HG02970 (cell line): ENCODE data around the gene ABCF2.

Experiments used
- ATAC-seq: cut with Tn5 transposase; IDR thresholded peaks from one replicate; pipeline ENCODE4 v1.9.1; 2021; ENCODE audit warnings: mild to moderate bottlenecking, moderate library complexity, moderate number of reproducible peaks; ENCODE audit not compliant: unreplicated experiment, low FRiP score

Gene ABCF2

DNA sequence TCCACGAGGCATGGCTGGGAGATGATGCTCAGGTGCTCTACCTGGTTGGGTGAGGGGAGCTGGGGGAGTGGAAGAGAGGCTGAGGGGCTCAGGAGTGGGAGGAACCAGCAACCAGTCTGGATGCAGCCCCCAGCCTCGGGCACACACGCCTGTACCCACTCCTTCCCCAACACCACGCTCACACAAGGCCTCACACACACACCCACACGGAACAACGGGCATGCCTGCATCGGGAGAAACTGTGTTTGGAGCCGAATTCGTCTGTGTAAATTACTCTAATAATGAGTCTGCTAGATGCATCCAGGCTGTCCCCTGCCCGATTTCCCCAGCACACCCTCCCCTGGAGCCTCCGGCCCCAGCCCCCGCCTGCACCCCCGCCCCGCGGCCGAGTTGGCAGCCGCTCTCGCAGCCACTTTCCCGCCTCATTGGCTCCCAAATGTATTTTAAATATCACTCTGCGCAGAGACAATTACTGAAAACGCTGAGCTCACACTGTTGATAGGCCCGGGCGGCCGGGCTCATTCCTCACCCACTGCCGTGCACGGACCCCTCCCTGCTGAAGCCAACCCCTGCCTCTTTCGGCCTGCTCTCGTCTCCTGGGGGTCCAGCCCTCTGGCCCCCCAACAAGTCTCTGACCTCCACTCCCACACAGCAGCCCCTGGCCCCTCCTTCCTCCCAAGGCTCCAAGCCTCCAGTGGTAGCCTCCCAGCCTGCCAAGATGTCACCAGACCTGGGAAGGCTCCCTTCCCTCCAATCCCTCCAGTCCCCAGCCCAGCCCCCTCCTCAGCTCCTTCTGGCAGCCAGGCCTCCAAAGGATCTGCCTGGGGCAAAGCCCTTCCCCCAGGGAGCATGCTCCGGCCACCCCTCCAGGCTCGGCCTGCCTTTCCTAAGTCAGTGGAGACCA is 27.8 kb downstream of the ABCF2 start:
- no peak for ATAC-seq

GRCh38 chr7:151197932-151198331 is 29.1 kb downstream of the ABCF2 start:
- ATAC-seq, result no peak

GRCh38 chr7:151195616-151196450 is 31.2 kb downstream of the ABCF2 start:
- ATAC-seq, result no peak

GRCh38 chr7:151194188-151194587 is 32.8 kb downstream of the ABCF2 start:
- no peak for ATAC-seq

- no peak for ATAC-seq
These were observed 33.6 kb downstream of the ABCF2 start for GRCh38 chr7:151193203-151193978.

DNA sequence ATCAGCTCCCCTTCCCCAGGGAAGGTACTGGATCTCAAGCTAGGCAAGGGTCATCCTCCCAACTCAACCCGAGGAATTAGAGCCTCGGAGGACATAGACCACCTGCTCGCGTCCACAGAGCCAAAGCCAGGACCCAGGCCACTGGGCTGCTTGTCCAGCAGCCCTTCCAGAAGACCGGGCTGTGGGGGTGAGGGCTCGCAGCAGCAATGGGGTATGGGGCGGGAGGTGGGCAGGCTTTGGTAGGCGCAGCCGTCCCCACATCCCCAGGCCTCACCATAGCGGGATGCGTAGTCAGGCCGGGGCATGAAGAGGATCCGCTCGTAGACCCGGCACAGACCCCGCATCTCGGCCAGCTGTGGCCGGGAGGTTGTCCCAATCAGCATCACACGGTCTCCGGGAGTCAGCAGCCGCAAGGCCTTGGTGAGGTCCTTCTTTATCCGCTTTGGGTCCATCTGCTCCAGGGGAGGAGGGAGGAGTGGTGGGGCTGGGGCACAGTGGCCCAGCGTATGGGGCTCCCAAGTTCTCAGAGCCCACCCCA is 34.9 kb downstream of the ABCF2 start:
- ATAC-seq, result no peak

GRCh38 chr7:151191544-151191943 is 35.5 kb downstream of the ABCF2 start:
- no peak for ATAC-seq

GRCh38 chr7:151189038-151189437 is 38.0 kb downstream of the ABCF2 start:
- no peak for ATAC-seq

GRCh38 chr7:151188252-151188542 is 38.8 kb downstream of the ABCF2 start:
- no peak for ATAC-seq

- ATAC-seq, result no peak
These were observed 39.4 kb downstream of the ABCF2 start for GRCh38 chr7:151187409-151188251.

DNA sequence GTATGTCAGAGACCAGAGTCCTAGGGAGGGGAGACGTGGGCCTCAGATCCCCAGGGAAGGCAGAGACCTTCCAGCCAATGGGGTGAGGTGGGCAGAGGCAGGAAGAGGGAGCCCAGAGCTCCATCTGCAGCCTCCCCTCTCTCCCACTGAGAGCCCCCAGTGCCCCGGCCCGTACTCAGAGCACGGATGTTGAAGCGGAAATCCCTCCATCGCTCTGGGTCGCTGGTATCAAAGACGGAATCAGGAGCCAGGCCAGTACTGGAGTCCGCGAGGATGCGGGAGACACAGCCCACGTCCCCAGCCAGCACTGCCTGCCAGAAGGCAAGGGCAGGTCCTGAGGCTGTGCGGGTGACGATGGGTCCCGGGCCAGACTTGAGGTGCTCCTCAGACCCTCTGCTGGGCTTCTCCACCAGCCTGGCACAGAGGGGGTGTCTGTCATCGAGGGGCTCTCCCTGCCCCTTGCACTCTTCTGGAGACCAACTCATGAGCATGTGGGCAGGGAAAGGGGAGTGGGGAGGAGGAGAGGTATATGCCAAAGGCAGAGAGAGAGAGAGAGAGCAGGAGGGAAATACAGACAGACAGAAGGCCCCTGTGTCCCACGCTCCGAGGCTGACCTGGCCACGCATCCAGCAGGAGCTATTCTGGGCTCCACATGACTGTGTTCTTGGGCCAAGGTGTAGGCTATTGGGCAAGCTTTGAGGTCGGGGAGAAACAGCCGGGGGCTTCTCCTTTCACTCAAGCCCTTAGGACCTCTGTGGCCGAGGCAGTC is 40.2 kb downstream of the ABCF2 start, which contains the start of gene ASB10:
Gene ASB10, minus strand, starts transcription at position 611 of the 769 bp plus-strand sequence. Its CDS starts 120 bp downstream, at position 491.
- no peak for ATAC-seq

DNA sequence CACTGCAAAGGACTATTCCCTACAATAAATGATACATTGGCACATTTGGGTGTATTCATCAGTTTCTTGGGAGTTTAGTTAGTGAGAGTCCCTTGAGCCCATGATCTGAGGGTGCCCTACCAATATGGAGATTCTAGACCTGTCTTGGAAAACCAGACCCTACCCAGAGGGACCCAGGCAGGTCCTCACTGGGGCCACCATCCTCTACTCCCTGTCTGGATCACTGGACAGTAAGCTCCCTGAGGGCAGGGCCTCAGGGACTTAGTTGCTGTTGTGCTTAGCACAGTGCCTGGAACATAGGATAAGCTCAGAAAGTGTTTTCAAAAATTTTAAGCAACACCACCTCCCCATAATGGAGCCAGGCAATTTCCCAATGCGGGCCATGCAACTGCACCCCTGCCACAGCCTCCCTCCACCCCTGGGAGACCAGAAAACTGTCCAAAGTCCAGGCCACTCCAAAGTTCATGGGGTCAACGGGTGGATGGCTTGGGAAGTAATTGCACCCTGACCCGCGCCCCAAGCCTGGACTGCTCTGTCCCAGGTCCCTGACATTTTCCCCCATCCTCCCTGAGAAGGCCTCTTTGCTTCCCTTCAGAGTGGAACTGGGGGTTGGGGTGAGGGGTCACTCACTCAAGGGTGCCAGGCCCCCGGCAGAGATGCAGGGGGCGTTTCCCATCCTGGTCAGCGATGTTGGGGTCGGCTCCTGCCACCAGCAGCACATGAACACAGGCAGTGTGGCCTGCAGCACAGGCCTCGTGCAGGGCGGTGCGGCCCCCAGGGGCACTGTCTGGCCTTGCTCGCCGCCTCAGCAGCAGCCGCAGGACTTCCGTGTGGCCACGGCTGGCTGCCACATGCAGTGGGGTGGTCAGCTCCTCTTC is 41.0 kb downstream of the ABCF2 start:
- ATAC-seq, result no peak

GRCh38 chr7:151181011-151181431 is 46.0 kb downstream of the ABCF2 start:
- ATAC-seq, result no peak

DNA sequence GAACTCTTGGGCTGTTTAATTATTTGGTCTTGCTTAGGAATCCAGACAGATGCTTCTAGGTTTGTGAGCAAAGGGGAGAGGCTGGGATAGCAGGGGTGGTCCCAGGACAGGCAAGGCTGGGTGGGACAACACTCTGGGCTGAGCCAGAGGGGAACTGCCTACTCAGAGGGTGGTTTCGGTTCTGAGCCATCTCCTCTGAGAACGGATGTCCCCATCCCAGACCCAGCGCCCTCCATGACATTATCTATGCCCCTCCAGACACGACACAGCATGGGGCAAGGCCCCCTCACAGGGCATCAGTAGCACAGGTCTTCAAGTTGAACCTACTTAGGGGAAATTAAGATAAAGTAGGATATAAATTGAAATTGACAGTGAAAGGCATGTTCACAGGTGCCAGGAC is 47.1 kb downstream of the ABCF2 start:
- ATAC-seq, result no peak

- ATAC-seq, result no peak
These were observed 47.6 kb downstream of the ABCF2 start for GRCh38 chr7:151179287-151179860.

DNA sequence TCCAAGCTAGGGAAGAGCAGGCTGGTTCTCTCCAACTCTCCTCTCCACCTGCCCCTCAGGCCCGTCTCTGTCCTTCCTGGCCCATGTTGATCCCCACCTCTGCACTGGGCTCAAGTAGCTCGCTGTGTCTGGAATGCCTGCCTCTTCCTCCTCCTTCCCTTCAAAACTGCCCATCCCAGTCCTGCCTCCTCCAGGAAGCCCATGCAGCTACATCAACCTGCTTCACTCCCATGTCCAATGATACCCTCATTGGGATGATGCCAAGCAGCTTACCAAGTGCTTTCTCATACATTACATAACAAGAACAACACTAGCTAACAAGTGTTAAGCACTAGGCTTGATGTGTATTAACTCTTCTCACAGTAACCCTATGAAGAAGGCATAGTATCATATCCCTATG is 48.2 kb downstream of the ABCF2 start:
- no peak for ATAC-seq

DNA sequence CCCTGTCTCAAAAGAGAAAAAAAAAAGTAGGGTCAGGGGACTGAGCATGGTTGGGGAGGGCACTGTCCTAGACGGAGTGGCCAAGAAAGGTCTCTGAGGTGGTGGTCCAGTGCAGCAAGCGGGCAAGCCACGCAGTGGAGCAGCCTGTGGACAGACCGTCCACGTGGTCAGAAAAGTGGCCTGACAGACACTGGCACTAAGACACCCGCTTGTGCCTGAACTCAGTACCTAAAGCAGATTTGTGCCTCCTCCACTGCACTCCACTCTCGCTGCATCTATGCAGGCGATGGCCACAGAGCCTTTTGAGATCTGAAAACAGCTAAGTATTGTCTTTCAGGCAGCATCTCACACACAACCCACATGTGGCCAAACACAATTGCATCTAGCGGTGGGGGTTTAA is 48.8 kb downstream of the ABCF2 start:
- ATAC-seq, result no peak

GRCh38 chr7:151177310-151177709 is 49.7 kb downstream of the ABCF2 start:
- ATAC-seq, result no peak
